Spleen (tissue), 11 donors: Measurements from ENCODE around the gene PNMA8A. TPM values are rescaled to one million over a fixed set of nuclear protein-coding genes. Genes with fewer than 3 reads are reported as not detected.

Experiments used
- DNase-seq: peaks from one replicate; pipeline ENCODE4 v3.0.0-alpha.2; 2020
- H3K27ac ChIP-seq, 8 donors: fragments of 200-600 bp; sonication (generic) in 7 of 8; 1 replicate in 4 of 8; 2 replicates in 4 of 8; pipeline versions ENCODE4 v1.5.0 to v1.8.0; 2016 to 2021; ENCODE audit warnings: inconsistent platforms in 4 of 8, mild to moderate bottlenecking in 4 of 8, moderate library complexity in 1 of 8
- H3K27me3 ChIP-seq, 7 donors: fragments of 200-600 bp; sonication (generic) in 6 of 7; replicated peaks in 1 of 7; 1 replicate in 4 of 7; 2 replicates in 3 of 7; pipeline versions ENCODE4 v1.5.0 to v1.8.0; 2016 to 2021; ENCODE audit warnings: inconsistent platforms in 3 of 7, mild to moderate bottlenecking in 1 of 7
- H3K36me3 ChIP-seq, 6 donors: fragments of 200-600 bp; sonication (generic) in 5 of 6; 1 replicate in 4 of 6; 2 replicates in 2 of 6; pipeline versions ENCODE4 v1.5.0 to v1.8.0; 2016 to 2021; ENCODE audit warnings: inconsistent platforms in 2 of 6
- H3K4me1 ChIP-seq, 6 donors: fragments of 200-600 bp; sonication (generic) in 5 of 6; 1 replicate in 3 of 6; 2 replicates in 3 of 6; pipeline versions ENCODE4 v1.5.0 to v1.8.0; 2016 to 2021; ENCODE audit warnings: inconsistent platforms in 3 of 6
- H3K4me3 ChIP-seq, 8 donors: fragments of 200-600 bp; sonication (generic) in 7 of 8; 1 replicate in 4 of 8; 2 replicates in 4 of 8; pipeline versions ENCODE4 v1.5.0 to v1.8.0; 2016 to 2021; ENCODE audit warnings: inconsistent platforms in 4 of 8, mild to moderate bottlenecking in 4 of 8, moderate library complexity in 2 of 8
- H3K9me3 ChIP-seq, 8 donors: fragments of 200-600 bp; sonication (generic) in 7 of 8; 1 replicate in 4 of 8; 2 replicates in 4 of 8; pipeline versions ENCODE4 v1.5.0 to v1.8.0; 2016 to 2021; ENCODE audit warnings: inconsistent platforms in 4 of 8
- POLR2A ChIP-seq, 3 donors: fragments of 450-650 bp; IDR thresholded peaks; one replicate each; pipeline ENCODE4 v1.5.1; 2017; ENCODE audit warnings: antibody characterized with exemption in 3 of 3, mild to moderate bottlenecking in 1 of 3
- POLR2AphosphoS5 ChIP-seq, 3 donors: sonication (generic); formaldehyde crosslinking; IDR thresholded peaks; one replicate each; pipeline ENCODE4 v1.5.1; 2017; ENCODE audit warnings: antibody characterized with exemption in 3 of 3
- WGBS, 5 donors: extraction: QIAGEN DNeasy Blood & Tissue Kit in 3 of 5; methylation state at CpG; one replicate each; pipeline versions ENCODE4 v1.1.5 to v1.1.7; 2013 to 2018; 5-methylcytosine and 5-hydroxymethylcytosine counted together
- intact Hi-C: fragments of 100-400 bp; cut with DNase I; formaldehyde crosslinking; loops from one replicate; pipeline ENCODE4 v1.15.0; 2023; ENCODE audit warnings: low total_unique reads
- polyA plus RNA-seq, 3 donors: library from polyadenylated mRNA; stranded (reverse); fragments of 200-250 nt; gene quantifications; one replicate each; pipeline ENCODE4 v1.2.1, GENCODE V29; 2013
- total RNA-seq, 7 donors: library from RNA; depleted of rRNA in 3 of 7; stranded (reverse); fragments of >200 nt in 3 of 7; fragmentation: NEBNext Ultra II Directional in 4 of 7; extraction: Animal tissue kit (Norgen Biotek cat#: 25700) in 4 of 7; gene quantifications; one replicate each; pipeline versions ENCODE4 v1.1.0 to v1.2.1, GENCODE V29; 2016 to 2021
- TF ChIP-seq, protein P1 (sequence below), 11 experiments: fragments of 200-600 bp in 7 of 11; fragments of 450-650 bp in 4 of 11; sonication (generic) in 4 of 11; IDR thresholded peaks in 8 of 11; conservative IDR thresholded peaks in 3 of 11; 1 replicate in 7 of 11; 2 replicates in 4 of 11; pipeline versions ENCODE4 v1.4.0 to v1.8.0; 2016 to 2021; ENCODE audit warnings: antibody characterized with exemption in 11 of 11, inconsistent platforms in 4 of 11, mild to moderate bottlenecking in 1 of 11
- donor health status: healthy with polysubstance abuse.
- donor health status: DM: no; HTN: no; CAD: no; lungs with moderate emphysema.
- donor health status: DM: no; HTN: no; CAD: no.
- donor health status: Bipolar disorder and iron deficiency.
- donor health status: healthy.
- donor health status: DM: no; HTN: no; CAD: no.
- donor health status: DM: yes; HTN: yes; CAD: no.

The PNMA8A gene
- total and polyA plus RNA-seq, 10 donors = 0.13 to 2.7 (median 1.2) TPM

DNA sequence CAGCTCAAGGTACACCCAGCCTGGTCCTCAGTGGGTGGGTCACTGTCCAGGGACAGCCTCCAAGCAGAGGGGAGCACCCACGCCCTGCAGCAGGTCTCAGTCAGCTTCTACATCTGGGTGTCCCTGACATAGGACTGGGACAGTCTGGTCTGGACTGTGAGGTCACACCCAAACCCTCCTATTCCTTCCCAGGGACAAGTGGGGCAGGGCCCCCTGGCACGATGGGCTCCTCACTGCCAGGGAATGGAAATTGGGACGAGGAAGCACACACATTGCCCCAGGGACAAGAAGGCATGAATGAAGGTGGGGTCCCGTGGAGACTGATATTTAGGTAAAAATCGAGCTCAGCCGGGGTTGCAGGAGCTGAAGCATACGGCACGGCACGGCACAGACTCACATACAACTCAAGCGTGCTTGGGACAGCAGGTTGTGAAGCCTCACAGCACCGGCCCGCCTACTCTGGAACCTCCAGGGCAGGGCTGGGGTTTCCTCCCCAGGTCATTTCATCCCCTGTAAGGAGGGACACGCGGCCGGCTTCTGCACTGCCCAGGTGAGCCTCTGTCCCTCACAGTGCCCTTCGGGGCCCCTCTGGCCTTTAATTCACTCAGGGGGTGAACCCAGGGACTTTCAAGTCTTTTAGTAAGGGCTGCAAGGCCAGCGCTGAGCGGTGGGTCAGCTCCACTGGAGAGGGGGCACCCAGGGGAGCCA, 20.8 kb upstream of the PNMA8A start:
- intact Hi-C loops = no loop called here
- WGBS, 5 donors = 31 to 65% (median 36%) methylated on average over 9 to 18 of the region's 18 CpGs
- no peak for DNase-seq
- Histone ChIP-seq H3K4me3 (peak overlapping the region in 1 of 8 donors; percentile 67), H3K36me3 (no peaks in the 10 kb centered on the region), H3K9me3 (no peaks in the 10 kb centered on the region), H3K27me3 (peaks cover 0 to 95% (median 64%) of the 10 kb centered on the region in 7 donors), H3K27ac (no peak overlapping the region), H3K4me1 (peaks cover 33 to 87% (median 68%) of the 10 kb centered on the region in 6 donors)
- TF ChIP-seq, protein P1, sequence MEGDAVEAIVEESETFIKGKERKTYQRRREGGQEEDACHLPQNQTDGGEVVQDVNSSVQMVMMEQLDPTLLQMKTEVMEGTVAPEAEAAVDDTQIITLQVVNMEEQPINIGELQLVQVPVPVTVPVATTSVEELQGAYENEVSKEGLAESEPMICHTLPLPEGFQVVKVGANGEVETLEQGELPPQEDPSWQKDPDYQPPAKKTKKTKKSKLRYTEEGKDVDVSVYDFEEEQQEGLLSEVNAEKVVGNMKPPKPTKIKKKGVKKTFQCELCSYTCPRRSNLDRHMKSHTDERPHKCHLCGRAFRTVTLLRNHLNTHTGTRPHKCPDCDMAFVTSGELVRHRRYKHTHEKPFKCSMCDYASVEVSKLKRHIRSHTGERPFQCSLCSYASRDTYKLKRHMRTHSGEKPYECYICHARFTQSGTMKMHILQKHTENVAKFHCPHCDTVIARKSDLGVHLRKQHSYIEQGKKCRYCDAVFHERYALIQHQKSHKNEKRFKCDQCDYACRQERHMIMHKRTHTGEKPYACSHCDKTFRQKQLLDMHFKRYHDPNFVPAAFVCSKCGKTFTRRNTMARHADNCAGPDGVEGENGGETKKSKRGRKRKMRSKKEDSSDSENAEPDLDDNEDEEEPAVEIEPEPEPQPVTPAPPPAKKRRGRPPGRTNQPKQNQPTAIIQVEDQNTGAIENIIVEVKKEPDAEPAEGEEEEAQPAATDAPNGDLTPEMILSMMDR (IDR thresholded peaks at IDR 0.05 in 8 of 11, conservative IDR thresholded peaks at IDR 0.05 in 3 of 11) = no peak
- TF ChIP-seq POLR2A (IDR thresholded peaks at IDR 0.05) (no peak), POLR2AphosphoS5 (IDR thresholded peaks at IDR 0.05) (no peak)

DNA sequence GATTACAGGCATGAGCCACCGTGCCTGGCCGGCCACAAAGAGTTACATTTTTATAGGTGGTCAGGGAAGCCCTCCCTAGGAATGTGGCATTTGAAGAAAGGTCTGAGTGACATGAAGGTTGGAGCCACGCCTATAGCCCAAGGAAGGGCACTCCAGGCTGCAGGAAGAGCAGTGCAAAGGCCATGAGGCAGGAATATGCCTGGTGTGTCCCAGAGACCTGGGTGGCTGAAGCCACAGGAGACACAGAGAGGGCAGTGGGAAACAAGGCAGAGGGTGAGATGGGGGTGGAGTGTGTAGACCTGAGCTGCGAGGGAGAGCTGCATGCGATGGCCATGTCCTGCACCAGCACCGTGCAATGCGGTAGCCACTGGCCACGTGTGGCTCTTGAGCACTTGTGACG, 19.4 kb upstream of the PNMA8A start:
- 58 to 80% (median 74%) methylated on average over 9 of the region's 9 CpGs for WGBS, 5 donors
- TF ChIP-seq, protein P1 (IDR thresholded peaks at IDR 0.05 in 8 of 11, conservative IDR thresholded peaks at IDR 0.05 in 3 of 11) = no peak
- no peak for TF ChIP-seq POLR2AphosphoS5 (IDR thresholded peaks at IDR 0.05)
- no peak for TF ChIP-seq POLR2A (IDR thresholded peaks at IDR 0.05)
- Histone ChIP-seq H3K9me3 (no peaks in the 10 kb centered on the region), H3K4me3 (no peak overlapping the region), H3K36me3 (no peaks in the 10 kb centered on the region), H3K27ac (no peak overlapping the region), H3K4me1 (peaks cover 33 to 87% (median 69%) of the 10 kb centered on the region in 6 donors), H3K27me3 (peaks cover 0 to 100% (median 64%) of the 10 kb centered on the region in 7 donors)
- no peak for DNase-seq
- intact Hi-C loops = no loop called here

DNA sequence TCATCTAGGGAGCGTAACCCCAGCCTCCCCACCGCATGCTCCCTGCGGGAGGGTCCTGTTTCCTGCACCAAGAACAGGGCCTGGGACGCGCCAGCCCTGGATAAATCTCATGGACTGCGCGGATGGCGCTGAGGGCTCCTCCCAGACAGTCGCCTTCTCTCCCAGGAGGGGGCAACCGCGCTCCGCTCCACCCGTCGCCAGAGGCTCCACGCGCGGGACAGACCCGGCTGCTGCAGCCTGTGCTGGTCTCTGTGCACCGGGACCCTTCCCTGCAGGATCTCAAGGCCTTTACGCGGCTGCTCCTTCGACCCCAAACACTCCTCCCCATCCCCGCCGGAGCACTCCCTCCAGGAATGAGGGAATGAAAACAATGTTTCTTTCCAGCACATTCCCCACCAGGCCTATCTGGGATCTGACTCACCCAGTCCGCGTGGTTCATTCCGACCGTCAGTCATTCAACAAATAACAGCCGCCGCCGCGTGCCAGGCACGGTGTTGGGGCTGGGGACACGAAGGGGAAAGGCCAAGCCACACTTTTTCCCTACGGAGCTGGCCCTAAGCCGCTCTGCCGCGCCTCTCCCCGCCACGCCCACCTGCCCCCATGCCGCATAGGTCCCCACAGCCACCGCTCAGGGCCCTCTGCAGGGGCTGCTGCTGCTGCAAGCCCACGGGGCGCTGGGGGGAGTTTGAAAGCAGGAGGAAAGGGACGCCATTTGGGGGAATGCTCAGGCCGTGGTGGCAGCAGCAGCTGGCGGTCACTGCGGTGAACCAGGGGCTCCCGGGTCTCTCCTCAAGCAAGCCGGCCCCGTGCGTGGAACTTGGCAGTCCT, 18.3 kb upstream of the PNMA8A start:
- peak; percentile 78 for DNase-seq
- Histone ChIP-seq H3K9me3 (no peaks in the 10 kb centered on the region), H3K27me3 (peaks cover 0 to 96% (median 53%) of the 10 kb centered on the region in 7 donors), H3K4me1 (peaks cover 27 to 75% (median 58%) of the 10 kb centered on the region in 6 donors), H3K27ac (no peak overlapping the region), H3K4me3 (peak overlapping the region in 5 of 8 donors; percentile 0 to 57 (median 17)), H3K36me3 (no peaks in the 10 kb centered on the region)
- TF ChIP-seq POLR2A (IDR thresholded peaks at IDR 0.05) = no peak
- peak in 2 of 3 donors; percentile 31 to 44 for TF ChIP-seq POLR2AphosphoS5 (IDR thresholded peaks at IDR 0.05)
- TF ChIP-seq, protein P1 (IDR thresholded peaks at IDR 0.05 in 8 of 11, conservative IDR thresholded peaks at IDR 0.05 in 3 of 11) = peak in 7 of 11 experiments; percentile 28 to 58 (median 47)
- intact Hi-C loops = loop anchor here (2.0 to 5.0 kb wide), 2 partner anchors 89 to 207 kb away; no protein-coding TSS in a partner anchor
- WGBS, 5 donors = 5 to 8% (median 6%) methylated on average over 28 to 52 of the region's 52 CpGs
